Left lobe of liver (tissue), 2 donors: ENCODE results near the gene TPGS1. TPM values are rescaled to one million over a fixed set of nuclear protein-coding genes. Genes with fewer than 3 reads are reported as not detected.

Experiments
- ATAC-seq: fragments of 200-7000 bp; cut with Tn5 transposase; one replicate; pipeline ENCODE4 v1.9.1; 2020; ENCODE audit warnings: mild to moderate bottlenecking, moderate library complexity
- DNase-seq: peaks from one replicate; pipeline ENCODE4 v3.0.0-alpha.2; 2020; ENCODE audit warnings: low spot score
- total RNA-seq: library from RNA; stranded (reverse); gene quantifications from one replicate; pipeline ENCODE4 v1.2.1, GENCODE V29; 2021
- donor health status: DM: no; HTN: no; CAD: no; lungs with moderate emphysema.
- donor health status: DM: no; HTN: yes; CAD: no.

TPGS1 gene
- total RNA-seq, 1 donor from 2014 or later, result 10.4 TPM

GRCh38 chr19:495081-495401, 12.3 kb upstream of the TPGS1 start:
- no peak for ATAC-seq
- no peak for DNase-seq

GRCh38 chr19:495402-496111, 11.7 kb upstream of the TPGS1 start:
- ATAC-seq (peak; percentile 63), DNase-seq (no peak)

- no peak for DNase-seq
- no peak for ATAC-seq
These were observed 11.1 kb upstream of the TPGS1 start, which contains the start of gene MADCAM1 for GRCh38 chr19:496112-496665. MADCAM1 (plus strand) TSS chr19:496486; CDS start chr19:496500, 14 bp downstream.

- DNase-seq (no peak), ATAC-seq (no peak)
These were observed 10.3 kb upstream of the TPGS1 start for GRCh38 chr19:496986-497385.

- ATAC-seq, result no peak
- DNase-seq, result no peak
These were observed 9.8 kb upstream of the TPGS1 start for GRCh38 chr19:497491-497868.

- DNase-seq (no peak), ATAC-seq (peak; percentile 31)
These were observed 9.3 kb upstream of the TPGS1 start for GRCh38 chr19:497869-498510.

- ATAC-seq, result no peak
- no peak for DNase-seq
These were observed 8.8 kb upstream of the TPGS1 start for GRCh38 chr19:498511-498891.

- no peak for ATAC-seq
- no peak for DNase-seq
These were observed 8.2 kb upstream of the TPGS1 start for GRCh38 chr19:498977-499623.

- DNase-seq, result no peak
- ATAC-seq, result no peak
These were observed 5.7 kb upstream of the TPGS1 start for GRCh38 chr19:501646-502045.

- DNase-seq (no peak), ATAC-seq (no peak)
These were observed 2.7 kb upstream of the TPGS1 start for GRCh38 chr19:504616-505015.

- DNase-seq (no peak), ATAC-seq (peak; percentile 82)
These were observed 652 bp upstream of the TPGS1 start for GRCh38 chr19:506404-507285.

GRCh38 chr19:508204-509150, 1.2 kb downstream of the TPGS1 start:
- ATAC-seq, result no peak
- DNase-seq, result no peak

- ATAC-seq (peak; percentile 10), DNase-seq (peak; percentile 68)
These were observed 3.4 kb downstream of the TPGS1 start for GRCh38 chr19:510606-511100.

- ATAC-seq (no peak), DNase-seq (no peak)
These were observed 4.0 kb downstream of the TPGS1 start for GRCh38 chr19:511101-511851.

- no peak for ATAC-seq
These were observed 5.5 kb downstream of the TPGS1 start for GRCh38 chr19:512547-513365.

GRCh38 chr19:513368-514165, 6.3 kb downstream of the TPGS1 start:
- no peak for ATAC-seq
- no peak for DNase-seq

More at GRCh38 chr19:512547-513365, 5.5 kb downstream of the TPGS1 start:
- no peak for DNase-seq

- ATAC-seq, result no peak
- DNase-seq, result no peak
These were observed 6.9 kb downstream of the TPGS1 start for GRCh38 chr19:514166-514663.
